NCI-H460 (cell line): ENCODE results near the gene SETD1A. TPM values are rescaled to one million over a fixed set of nuclear protein-coding genes. Genes with fewer than 3 reads are reported as not detected.
"Not testable (repeated sequence)": the region's sequence is repeated elsewhere in the genome, so short reads cannot be mapped to it uniquely, and the experiment has no call there.

Experiments
- DNase-seq: peaks from one replicate; pipeline ENCODE4 v3.0.0-alpha.2; 2016; ENCODE audit warnings: low read depth; ENCODE audit errors: extremely low read depth
- total RNA-seq: library from RNA; depleted of rRNA; stranded (reverse); fragments of >200 nt; shearing (Covaris generic); gene quantifications from 2 replicates; pipeline ENCODE4 v1.2.3, GENCODE V29; 2014

SETD1A gene
- total RNA-seq, 1 experiment from 2014 or later, result 5.0 TPM

- DNase-seq, result no peak
Measured at GRCh38 chr16:30928390-30928789, 29.2 kb upstream of the SETD1A start.

- DNase-seq, result no peak
Measured at GRCh38 chr16:30929167-30929566, 28.4 kb upstream of the SETD1A start.

- no peak for DNase-seq
Measured at GRCh38 chr16:30930160-30930571, 27.4 kb upstream of the SETD1A start.

GRCh38 chr16:30931068-30931650 is 26.4 kb upstream of the SETD1A start:
- DNase-seq, result no peak

GRCh38 chr16:30934827-30935557 is 22.6 kb upstream of the SETD1A start:
- DNase-seq, result peak; percentile 38

- DNase-seq, result no peak
Measured at GRCh38 chr16:30937692-30938091, 19.9 kb upstream of the SETD1A start.

GRCh38 chr16:30939571-30939970 is 18.0 kb upstream of the SETD1A start:
- not testable (repeated sequence) for DNase-seq

- peak; percentile 78 for DNase-seq
Measured at GRCh38 chr16:30941600-30942425, 15.7 kb upstream of the SETD1A start.

GRCh38 chr16:30942426-30942806 is 15.1 kb upstream of the SETD1A start:
- no peak for DNase-seq

- DNase-seq, result no peak
Measured at GRCh38 chr16:30944352-30944751, 13.2 kb upstream of the SETD1A start.

- DNase-seq, result no peak
Measured at GRCh38 chr16:30946671-30947540, 10.6 kb upstream of the SETD1A start.

GRCh38 chr16:30947541-30947858 is 10.1 kb upstream of the SETD1A start:
- no peak for DNase-seq

GRCh38 chr16:30947859-30948666 is 9.5 kb upstream of the SETD1A start:
- peak; percentile 85 for DNase-seq

GRCh38 chr16:30948667-30949649 is 8.6 kb upstream of the SETD1A start, which contains the start of gene ORAI3:
Gene ORAI3, plus strand, starts transcription at chr16:30949068. Its CDS starts 222 bp downstream, at chr16:30949290.
- peak; percentile 27 for DNase-seq

- peak; percentile 65 for DNase-seq
Measured at GRCh38 chr16:30949650-30950515, 7.7 kb upstream of the SETD1A start.

GRCh38 chr16:30950516-30951065 is 7.0 kb upstream of the SETD1A start:
- DNase-seq, result no peak

- no peak for DNase-seq
Measured at GRCh38 chr16:30951193-30951592, 6.4 kb upstream of the SETD1A start.
